Neural cell (in vitro differentiated cells): ENCODE results near the gene RAB5A. TPM values are rescaled to one million over a fixed set of nuclear protein-coding genes. Genes with fewer than 3 reads are reported as not detected.

Experiments
- H2AFZ ChIP-seq: fragments of 200-600, 300-800 bp; sonication (generic), shearing (Covaris generic); 2 replicates; pipeline ENCODE4 v1.6.0; 2014; ENCODE audit warnings: low read depth, mild to moderate bottlenecking, antibody characterized with exemption, low read length, moderate library complexity
- H3F3A ChIP-seq: fragments of 200-600 bp; shearing (Covaris generic); 2 replicates; pipeline ENCODE4 v1.6.1; 2016; ENCODE audit warnings: mild to moderate bottlenecking, moderate library complexity, mixed read lengths, antibody characterized with exemption, low read length; ENCODE audit not compliant: insufficient read depth, poor library complexity, severe bottlenecking
- H3K27ac ChIP-seq: fragments of 200-600, 300-800 bp; sonication (generic), shearing (Covaris generic); 2 replicates; pipeline ENCODE4 v1.5.1; 2014; ENCODE audit warnings: mild to moderate bottlenecking, low read length, moderate library complexity
- H3K27me3 ChIP-seq: fragments of 300-800, 200-600 bp; sonication (generic), shearing (Covaris generic); 2 replicates; pipeline ENCODE4 v1.6.0; 2014; ENCODE audit warnings: mild to moderate bottlenecking, low read depth, low read length, moderate library complexity; ENCODE audit not compliant: insufficient read depth
- H3K36me3 ChIP-seq: fragments of 300-800, 200-600 bp; sonication (generic), shearing (Covaris generic); 2 replicates; pipeline ENCODE4 v1.5.1; 2014; ENCODE audit warnings: mild to moderate bottlenecking, antibody characterized with exemption, low read length, moderate library complexity; ENCODE audit not compliant: insufficient read depth
- H3K4me2 ChIP-seq: fragments of 300-800, 200-600 bp; sonication (generic), shearing (Covaris generic); 2 replicates; pipeline ENCODE4 v1.6.0; 2014; ENCODE audit warnings: mild to moderate bottlenecking, low read length
- H3K4me3 ChIP-seq: fragments of 300-800, 200-600 bp; sonication (generic), shearing (Covaris generic); 2 replicates; pipeline ENCODE4 v1.5.1; 2014; ENCODE audit warnings: mild to moderate bottlenecking, low read length, moderate library complexity
- H3K79me2 ChIP-seq: fragments of 200-600 bp; shearing (Covaris generic); replicated peaks from 2 replicates; pipeline ENCODE4 v1.6.0; 2014; ENCODE audit warnings: mild to moderate bottlenecking, low read length, moderate library complexity; ENCODE audit not compliant: insufficient read depth
- H3K9ac ChIP-seq: fragments of 300-800, 200-600 bp; sonication (generic), shearing (Covaris generic); 2 replicates; pipeline ENCODE4 v1.6.1; 2016; ENCODE audit warnings: mild to moderate bottlenecking, low read length, mixed read lengths
- H3K9me2 ChIP-seq: fragments of 200-600 bp; shearing (Covaris generic); 2 replicates; pipeline ENCODE4 v1.6.1; 2016; ENCODE audit warnings: mild to moderate bottlenecking, low read length, mixed read lengths; ENCODE audit not compliant: insufficient read depth
- H3K9me3 ChIP-seq: fragments of 200-600, 300-800 bp; sonication (generic), shearing (Covaris generic); 2 replicates; pipeline ENCODE4 v1.6.1; 2016; ENCODE audit warnings: mild to moderate bottlenecking, mixed run types, low read length, moderate library complexity, mixed read lengths
- H4K20me1 ChIP-seq: fragments of 200-600 bp; shearing (Covaris generic); 2 replicates; pipeline ENCODE4 v1.6.1; 2016; ENCODE audit warnings: mild to moderate bottlenecking, mixed run types; ENCODE audit not compliant: insufficient read depth
- EP300 ChIP-seq: fragments of 450-650 bp; conservative IDR thresholded peaks from 2 replicates; pipeline ENCODE4 v1.6.1; 2014; ENCODE audit warnings: antibody characterized with exemption, mild to moderate bottlenecking, moderate library complexity; ENCODE audit not compliant: poor library complexity, severe bottlenecking
- EZH2 ChIP-seq: fragments of 200-600, 300-800 bp; shearing (Covaris generic), sonication (generic); IDR thresholded peaks from 2 replicates; pipeline ENCODE4 v1.6.1; 2014; ENCODE audit warnings: antibody characterized with exemption, low read length, borderline replicate concordance, mild to moderate bottlenecking; ENCODE audit not compliant: insufficient read depth, poor library complexity, severe bottlenecking
- MXI1 ChIP-seq: fragments of 450-650 bp; conservative IDR thresholded peaks from 2 replicates; pipeline ENCODE4 v1.6.1; 2014; ENCODE audit warnings: antibody characterized with exemption, mild to moderate bottlenecking; ENCODE audit not compliant: poor library complexity, severe bottlenecking
- POLR2AphosphoS5 ChIP-seq: IDR thresholded peaks from 2 replicates; pipeline ENCODE4 v1.6.1; 2012
- RAD21 ChIP-seq: fragments of 450-650 bp; conservative IDR thresholded peaks from 2 replicates; pipeline ENCODE4 v1.6.1; 2014; ENCODE audit warnings: antibody characterized with exemption, mild to moderate bottlenecking, moderate library complexity
- SMC3 ChIP-seq: fragments of 450-650 bp; conservative IDR thresholded peaks from 2 replicates; pipeline ENCODE4 v1.6.1; 2014; ENCODE audit warnings: antibody characterized with exemption, mild to moderate bottlenecking, moderate library complexity; ENCODE audit not compliant: poor library complexity
- TAF1 ChIP-seq: IDR thresholded peaks from 2 replicates; pipeline ENCODE4 v1.6.1; 2012; ENCODE audit warnings: low read depth
- polyA plus RNA-seq: library from polyadenylated mRNA; depleted of rRNA; stranded (reverse); fragments of >200 nt; gene quantifications from 2 replicates; pipeline ENCODE4 v1.2.3, GENCODE V29; 2014
- TF ChIP-seq, protein P1 (sequence below): IDR thresholded peaks from 2 replicates; pipeline ENCODE4 v1.6.1; 2012; ENCODE audit warnings: borderline replicate concordance
- TF ChIP-seq, protein P2 (sequence below): fragments of 450-650 bp; IDR thresholded peaks from 2 replicates; pipeline ENCODE4 v1.5.1; 2014; ENCODE audit warnings: antibody characterized with exemption, mild to moderate bottlenecking, moderate library complexity; ENCODE audit not compliant: poor library complexity, severe bottlenecking

The RAB5A gene
- polyA plus RNA-seq, 1 donor from 2014 or later: 47.2 TPM

DNA sequence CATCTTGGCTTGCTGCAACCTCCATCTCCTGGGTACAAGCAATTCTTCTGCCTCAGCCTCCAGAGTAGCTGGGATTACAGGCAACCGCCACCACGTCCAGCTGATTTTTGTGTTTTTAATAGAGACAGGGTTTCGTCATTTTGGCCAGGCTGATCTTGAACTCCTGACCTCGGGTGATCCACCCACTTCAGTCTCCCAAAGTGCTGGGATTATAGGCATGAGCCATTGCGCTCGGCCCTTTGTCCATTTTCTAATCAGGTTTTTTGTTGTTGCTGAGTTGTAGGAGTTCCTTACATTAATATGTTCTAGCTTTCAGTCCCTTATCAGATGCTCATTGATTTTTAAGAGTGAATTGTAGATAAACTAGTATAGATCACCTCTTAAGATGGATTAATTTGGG is 20.3 kb downstream of the RAB5A start:
- H4K20me1 ChIP-seq: no peaks in the 10 kb centered on the region
- H2AFZ ChIP-seq: no peak overlapping the region
- H3K9ac ChIP-seq: no peak overlapping the region
- H3K4me2 ChIP-seq: no peak overlapping the region
- TF ChIP-seq, protein P1, sequence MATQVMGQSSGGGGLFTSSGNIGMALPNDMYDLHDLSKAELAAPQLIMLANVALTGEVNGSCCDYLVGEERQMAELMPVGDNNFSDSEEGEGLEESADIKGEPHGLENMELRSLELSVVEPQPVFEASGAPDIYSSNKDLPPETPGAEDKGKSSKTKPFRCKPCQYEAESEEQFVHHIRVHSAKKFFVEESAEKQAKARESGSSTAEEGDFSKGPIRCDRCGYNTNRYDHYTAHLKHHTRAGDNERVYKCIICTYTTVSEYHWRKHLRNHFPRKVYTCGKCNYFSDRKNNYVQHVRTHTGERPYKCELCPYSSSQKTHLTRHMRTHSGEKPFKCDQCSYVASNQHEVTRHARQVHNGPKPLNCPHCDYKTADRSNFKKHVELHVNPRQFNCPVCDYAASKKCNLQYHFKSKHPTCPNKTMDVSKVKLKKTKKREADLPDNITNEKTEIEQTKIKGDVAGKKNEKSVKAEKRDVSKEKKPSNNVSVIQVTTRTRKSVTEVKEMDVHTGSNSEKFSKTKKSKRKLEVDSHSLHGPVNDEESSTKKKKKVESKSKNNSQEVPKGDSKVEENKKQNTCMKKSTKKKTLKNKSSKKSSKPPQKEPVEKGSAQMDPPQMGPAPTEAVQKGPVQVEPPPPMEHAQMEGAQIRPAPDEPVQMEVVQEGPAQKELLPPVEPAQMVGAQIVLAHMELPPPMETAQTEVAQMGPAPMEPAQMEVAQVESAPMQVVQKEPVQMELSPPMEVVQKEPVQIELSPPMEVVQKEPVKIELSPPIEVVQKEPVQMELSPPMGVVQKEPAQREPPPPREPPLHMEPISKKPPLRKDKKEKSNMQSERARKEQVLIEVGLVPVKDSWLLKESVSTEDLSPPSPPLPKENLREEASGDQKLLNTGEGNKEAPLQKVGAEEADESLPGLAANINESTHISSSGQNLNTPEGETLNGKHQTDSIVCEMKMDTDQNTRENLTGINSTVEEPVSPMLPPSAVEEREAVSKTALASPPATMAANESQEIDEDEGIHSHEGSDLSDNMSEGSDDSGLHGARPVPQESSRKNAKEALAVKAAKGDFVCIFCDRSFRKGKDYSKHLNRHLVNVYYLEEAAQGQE: no peak
- TF ChIP-seq, protein P2, sequence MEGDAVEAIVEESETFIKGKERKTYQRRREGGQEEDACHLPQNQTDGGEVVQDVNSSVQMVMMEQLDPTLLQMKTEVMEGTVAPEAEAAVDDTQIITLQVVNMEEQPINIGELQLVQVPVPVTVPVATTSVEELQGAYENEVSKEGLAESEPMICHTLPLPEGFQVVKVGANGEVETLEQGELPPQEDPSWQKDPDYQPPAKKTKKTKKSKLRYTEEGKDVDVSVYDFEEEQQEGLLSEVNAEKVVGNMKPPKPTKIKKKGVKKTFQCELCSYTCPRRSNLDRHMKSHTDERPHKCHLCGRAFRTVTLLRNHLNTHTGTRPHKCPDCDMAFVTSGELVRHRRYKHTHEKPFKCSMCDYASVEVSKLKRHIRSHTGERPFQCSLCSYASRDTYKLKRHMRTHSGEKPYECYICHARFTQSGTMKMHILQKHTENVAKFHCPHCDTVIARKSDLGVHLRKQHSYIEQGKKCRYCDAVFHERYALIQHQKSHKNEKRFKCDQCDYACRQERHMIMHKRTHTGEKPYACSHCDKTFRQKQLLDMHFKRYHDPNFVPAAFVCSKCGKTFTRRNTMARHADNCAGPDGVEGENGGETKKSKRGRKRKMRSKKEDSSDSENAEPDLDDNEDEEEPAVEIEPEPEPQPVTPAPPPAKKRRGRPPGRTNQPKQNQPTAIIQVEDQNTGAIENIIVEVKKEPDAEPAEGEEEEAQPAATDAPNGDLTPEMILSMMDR: no peak
- TF ChIP-seq SMC3 (no peak), RAD21 (no peak), EZH2 (no peak), EP300 (no peak), POLR2AphosphoS5 (no peak), MXI1 (no peak), TAF1 (no peak)
- H3K27ac ChIP-seq: no peak overlapping the region
- no peak overlapping the region for H3K4me3 ChIP-seq
- H3K9me2 ChIP-seq: no peaks in the 10 kb centered on the region
- H3F3A ChIP-seq: no peaks in the 10 kb centered on the region
- H3K27me3 ChIP-seq: no peaks in the 10 kb centered on the region
- no peaks in the 10 kb centered on the region for H3K9me3 ChIP-seq
- H3K79me2 ChIP-seq: peaks cover 41% of the 10 kb centered on the region
- no peaks in the 10 kb centered on the region for H3K36me3 ChIP-seq

DNA sequence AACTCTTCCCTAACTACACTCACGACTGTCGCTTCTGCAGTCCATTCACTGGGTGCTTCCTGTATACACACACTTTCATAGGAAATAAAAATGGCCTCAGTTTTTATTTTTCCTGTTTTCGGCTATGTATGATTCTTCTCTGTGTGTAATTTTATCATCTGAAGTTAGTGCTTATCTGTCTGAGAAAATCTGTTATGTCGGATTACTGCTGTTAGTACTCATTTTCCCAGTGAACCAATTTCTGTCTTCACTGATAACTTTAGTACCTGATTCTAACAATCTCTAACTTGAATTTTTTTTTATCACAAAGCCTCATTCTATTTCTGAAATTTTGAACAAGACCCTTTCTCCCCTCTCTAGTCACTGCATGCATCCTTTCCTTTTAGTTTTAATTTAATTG is 20.9 kb downstream of the RAB5A start:
- Histone ChIP-seq H2AFZ (no peak overlapping the region), H3K9me2 (no peaks in the 10 kb centered on the region), H3K9me3 (no peaks in the 10 kb centered on the region), H3K4me2 (no peak overlapping the region), H4K20me1 (no peaks in the 10 kb centered on the region), H3F3A (no peaks in the 10 kb centered on the region), H3K27ac (no peak overlapping the region), H3K79me2 (peaks cover 46% of the 10 kb centered on the region), H3K27me3 (no peaks in the 10 kb centered on the region), H3K36me3 (no peaks in the 10 kb centered on the region), H3K9ac (no peak overlapping the region), H3K4me3 (no peak overlapping the region)
- TF ChIP-seq EP300 (no peak), RAD21 (no peak), TAF1 (no peak), POLR2AphosphoS5 (no peak)
- TF ChIP-seq, protein P2: no peak
- TF ChIP-seq, protein P1: no peak
